Sigmoid colon (tissue), 7 donors: ENCODE data around the gene CLIC2. TPM values are rescaled to one million over a fixed set of nuclear protein-coding genes. Genes with fewer than 3 reads are reported as not detected.
"Not testable (repeated sequence)": the region's sequence is repeated elsewhere in the genome, so short reads cannot be mapped to it uniquely, and the experiment has no call there.

ENCODE experiments used
- DNase-seq: peaks from one replicate; pipeline ENCODE4 v3.0.0-alpha.2; 2019
- H3K27ac ChIP-seq, 4 donors: fragments of 200-600 bp; sonication (generic); one replicate each; pipeline ENCODE4 v1.5.1; 2016 to 2019; ENCODE audit warnings: mild to moderate bottlenecking in 1 of 4
- H3K27me3 ChIP-seq, 3 donors: fragments of 200-600 bp; sonication (generic); one replicate each; pipeline ENCODE4 v1.5.1; 2019; ENCODE audit warnings: mild to moderate bottlenecking in 1 of 3
- H3K36me3 ChIP-seq, 4 donors: fragments of 200-600 bp; sonication (generic); one replicate each; pipeline ENCODE4 v1.5.1; 2016 to 2019
- H3K4me1 ChIP-seq, 4 donors: fragments of 200-600 bp; sonication (generic); one replicate each; pipeline ENCODE4 v1.5.1; 2017 to 2019
- H3K4me3 ChIP-seq, 4 donors: fragments of 200-600 bp; sonication (generic); one replicate each; pipeline ENCODE4 v1.5.1; 2017 to 2019; ENCODE audit warnings: mild to moderate bottlenecking in 2 of 4, moderate library complexity in 1 of 4
- H3K9me3 ChIP-seq, 4 donors: fragments of 200-600 bp in 3 of 4; sonication (generic) in 3 of 4; one replicate each; pipeline versions ENCODE4 v1.5.1 to v1.6.1; 2013 to 2019
- EP300 ChIP-seq, 4 donors: sonication (generic); formaldehyde crosslinking; IDR thresholded peaks; one replicate each; pipeline ENCODE4 v1.6.1; 2017; ENCODE audit warnings: antibody characterized with exemption in 4 of 4
- POLR2A ChIP-seq, 2 donors: fragments of 450-650 bp; IDR thresholded peaks; one replicate each; pipeline ENCODE4 v1.6.1; 2016; ENCODE audit warnings: antibody characterized with exemption in 2 of 2, mild to moderate bottlenecking in 2 of 2, moderate library complexity in 2 of 2
- POLR2AphosphoS5 ChIP-seq, 4 donors: sonication (generic); formaldehyde crosslinking; IDR thresholded peaks; one replicate each; pipeline ENCODE4 v1.6.1; 2017; ENCODE audit warnings: antibody characterized with exemption in 4 of 4
- WGBS, 2 donors: extraction: QIAGEN DNeasy Blood & Tissue Kit; methylation state at CpG; one replicate each; pipeline ENCODE4 v1.1.7; 2013; 5-methylcytosine and 5-hydroxymethylcytosine counted together
- intact Hi-C: fragments of 100-400 bp; cut with DNase I; formaldehyde crosslinking; loops from one replicate; pipeline ENCODE4 v1.15.1; 2023
- polyA plus RNA-seq, 3 donors: library from polyadenylated mRNA; stranded (reverse); fragments of 200-250 nt; gene quantifications; one replicate each; pipeline ENCODE4 v1.2.3, GENCODE V29; 2013
- total RNA-seq, 4 donors: library from RNA; depleted of rRNA; stranded (reverse); fragments of >200 nt; gene quantifications; one replicate each; pipeline ENCODE4 v1.1.0, GENCODE V29; 2016
- TF ChIP-seq, protein P1 (sequence below), 4 experiments: fragments of 450-650 bp in 3 of 4; fragments of 200-600 bp in 1 of 4; IDR thresholded peaks; one replicate each; pipeline ENCODE4 v1.5.1; 2016 to 2019; ENCODE audit warnings: antibody characterized with exemption in 4 of 4, mild to moderate bottlenecking in 3 of 4, moderate library complexity in 2 of 4
- donor health status: healthy with polysubstance abuse.
- donor health status: Bipolar disorder and iron deficiency.
- donor health status: healthy.

Gene CLIC2
- total and polyA plus RNA-seq, 7 donors, result 5.1 to 28.2 (median 16.8) TPM

GRCh38 chrX:155313766-155314165 is 20.6 kb downstream of the CLIC2 start:
- Histone ChIP-seq H3K4me1 (no peaks in the 10 kb centered on the region), H3K4me3 (no peak overlapping the region), H3K9me3 (no peaks in the 10 kb centered on the region), H3K27ac (no peak overlapping the region), H3K27me3 (no peaks in the 10 kb centered on the region), H3K36me3 (no peaks in the 10 kb centered on the region)
- intact Hi-C loops, result no loop called here
- TF ChIP-seq POLR2A (IDR thresholded peaks at IDR 0.05), result no peak
- TF ChIP-seq EP300 (IDR thresholded peaks at IDR 0.05), result no peak
- TF ChIP-seq POLR2AphosphoS5 (IDR thresholded peaks at IDR 0.05), result no peak
- TF ChIP-seq, protein P1, sequence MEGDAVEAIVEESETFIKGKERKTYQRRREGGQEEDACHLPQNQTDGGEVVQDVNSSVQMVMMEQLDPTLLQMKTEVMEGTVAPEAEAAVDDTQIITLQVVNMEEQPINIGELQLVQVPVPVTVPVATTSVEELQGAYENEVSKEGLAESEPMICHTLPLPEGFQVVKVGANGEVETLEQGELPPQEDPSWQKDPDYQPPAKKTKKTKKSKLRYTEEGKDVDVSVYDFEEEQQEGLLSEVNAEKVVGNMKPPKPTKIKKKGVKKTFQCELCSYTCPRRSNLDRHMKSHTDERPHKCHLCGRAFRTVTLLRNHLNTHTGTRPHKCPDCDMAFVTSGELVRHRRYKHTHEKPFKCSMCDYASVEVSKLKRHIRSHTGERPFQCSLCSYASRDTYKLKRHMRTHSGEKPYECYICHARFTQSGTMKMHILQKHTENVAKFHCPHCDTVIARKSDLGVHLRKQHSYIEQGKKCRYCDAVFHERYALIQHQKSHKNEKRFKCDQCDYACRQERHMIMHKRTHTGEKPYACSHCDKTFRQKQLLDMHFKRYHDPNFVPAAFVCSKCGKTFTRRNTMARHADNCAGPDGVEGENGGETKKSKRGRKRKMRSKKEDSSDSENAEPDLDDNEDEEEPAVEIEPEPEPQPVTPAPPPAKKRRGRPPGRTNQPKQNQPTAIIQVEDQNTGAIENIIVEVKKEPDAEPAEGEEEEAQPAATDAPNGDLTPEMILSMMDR (IDR thresholded peaks at IDR 0.05), result no peak
- DNase-seq, result no peak
- 73 to 87% methylated on average over 4 of the region's 4 CpGs for WGBS, 2 donors

DNA sequence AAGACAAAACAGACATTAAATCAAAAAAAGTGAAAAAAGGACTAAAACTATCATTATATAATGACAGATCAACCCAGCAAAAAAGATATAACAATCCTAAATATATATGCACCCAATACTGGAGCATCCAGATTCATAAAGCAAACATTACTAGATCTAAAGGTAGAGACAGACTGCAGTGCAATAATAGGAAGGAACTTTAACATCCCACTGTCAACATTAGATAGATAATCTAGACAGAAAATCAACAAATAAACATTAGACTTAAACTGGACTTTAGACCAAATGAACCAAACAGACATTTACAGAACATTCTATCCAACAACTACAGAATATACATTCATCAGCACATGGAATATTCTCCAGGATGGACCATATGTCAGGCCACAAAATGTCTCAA is 40.6 kb downstream of the CLIC2 start:
- no peak for DNase-seq
- intact Hi-C loops, result no loop called here
- H3K4me1 ChIP-seq, result no peaks in the 10 kb centered on the region

GRCh38 chrX:155279873-155280272 is 54.5 kb downstream of the CLIC2 start:
- Histone ChIP-seq H3K27me3 (no peaks in the 10 kb centered on the region), H3K36me3 (no peaks in the 10 kb centered on the region), H3K27ac (no peak overlapping the region), H3K9me3 (no peaks in the 10 kb centered on the region), H3K4me1 (no peaks in the 10 kb centered on the region), H3K4me3 (no peak overlapping the region)
- 84 to 92% methylated on average over 1 of the region's 1 CpG for WGBS, 2 donors
- no peak for DNase-seq
- no peak for TF ChIP-seq POLR2A (IDR thresholded peaks at IDR 0.05)
- TF ChIP-seq POLR2AphosphoS5 (IDR thresholded peaks at IDR 0.05), result no peak
- TF ChIP-seq, protein P1 (IDR thresholded peaks at IDR 0.05), result no peak
- TF ChIP-seq EP300 (IDR thresholded peaks at IDR 0.05), result no peak
- intact Hi-C loops, result no loop called here

More for the DNA sequence above, 40.6 kb downstream of the CLIC2 start:
- H3K27ac ChIP-seq, result no peak overlapping the region
- no peaks in the 10 kb centered on the region for H3K9me3 ChIP-seq
- no peaks in the 10 kb centered on the region for H3K27me3 ChIP-seq
- no peak overlapping the region for H3K4me3 ChIP-seq
- no peaks in the 10 kb centered on the region for H3K36me3 ChIP-seq
- TF ChIP-seq, protein P1 (IDR thresholded peaks at IDR 0.05), result no peak
- no peak for TF ChIP-seq POLR2AphosphoS5 (IDR thresholded peaks at IDR 0.05)

DNA sequence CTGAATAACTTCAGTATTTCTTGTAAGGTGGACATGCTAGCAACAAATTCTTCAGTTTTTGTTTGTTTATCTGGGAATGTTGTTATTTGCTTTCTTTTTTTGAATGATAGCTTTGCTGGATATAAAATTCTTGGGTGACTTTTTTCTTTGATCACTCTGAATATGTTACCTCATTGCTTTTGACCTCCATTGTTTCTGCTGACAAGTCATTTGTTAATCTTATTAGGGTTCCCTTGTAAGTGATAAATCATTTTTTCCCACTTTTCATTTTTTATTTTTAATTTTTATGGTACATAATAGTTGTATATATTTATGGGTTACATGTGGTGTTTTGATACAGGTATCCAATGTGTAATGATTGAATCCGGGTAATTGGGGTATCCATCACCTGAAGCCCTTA is 63.4 kb downstream of the CLIC2 start:
- Histone ChIP-seq H3K27ac (no peak overlapping the region), H3K4me3 (no peak overlapping the region), H3K27me3 (no peaks in the 10 kb centered on the region), H3K4me1 (no peaks in the 10 kb centered on the region), H3K36me3 (no peaks in the 10 kb centered on the region), H3K9me3 (no peaks in the 10 kb centered on the region)
- TF ChIP-seq EP300 (IDR thresholded peaks at IDR 0.05) (no peak), POLR2A (IDR thresholded peaks at IDR 0.05) (no peak), POLR2AphosphoS5 (IDR thresholded peaks at IDR 0.05) (no peak)
- TF ChIP-seq, protein P1 (IDR thresholded peaks at IDR 0.05), result no peak
- intact Hi-C loops, result no loop called here
- DNase-seq, result no peak
- WGBS, 2 donors, result 91 to 100% methylated on average over 1 of the region's 1 CpG

DNA sequence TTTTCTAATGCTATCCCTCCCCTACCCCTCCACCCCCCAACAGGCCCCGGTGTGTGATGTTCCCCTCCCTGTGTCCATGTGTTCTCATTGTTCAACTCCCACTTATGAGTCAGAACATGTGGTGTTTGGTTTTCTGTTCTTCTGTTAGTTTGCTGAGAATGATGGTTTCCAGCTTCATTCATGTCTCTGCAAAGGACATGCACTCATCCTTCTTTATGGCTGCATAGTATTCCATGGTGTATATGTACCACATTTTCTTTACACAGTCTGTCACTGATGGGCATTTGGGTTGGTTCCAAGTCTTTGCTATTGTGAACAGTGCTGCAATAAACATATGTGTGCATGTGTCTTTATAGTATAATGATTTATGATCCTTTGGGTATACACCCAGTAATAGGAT is 66.4 kb downstream of the CLIC2 start:
- H3K36me3 ChIP-seq, H3K4me1 ChIP-seq, H3K9me3 ChIP-seq, H3K4me3 ChIP-seq, H3K27me3 ChIP-seq, H3K27ac ChIP-seq, intact Hi-C loops, DNase-seq: not testable (repeated sequence)
- WGBS, 2 donors, result 86 to 89% methylated on average over 1 of the region's 1 CpG
